WTC11 (cell line): ENCODE data around the gene IRF2BPL. TPM values are rescaled to one million over a fixed set of nuclear protein-coding genes. Genes with fewer than 3 reads are reported as not detected.

ENCODE experiments used
- CREB1 ChIP-seq: sonication (generic); formaldehyde crosslinking; IDR thresholded peaks from 2 replicates; pipeline ENCODE4 v1.8.0; 2023; ENCODE audit warnings: mild to moderate bottlenecking, missing genetic modification reagents
- CREM ChIP-seq: sonication (generic); formaldehyde crosslinking; IDR thresholded peaks from 2 replicates; pipeline ENCODE4 v1.8.1; 2022; ENCODE audit warnings: mild to moderate bottlenecking, missing genetic modification reagents, moderate library complexity
- EMX1 ChIP-seq: fragments of 250-450 bp; sonication (Bioruptor Pico); IDR thresholded peaks from 2 replicates; pipeline ENCODE4 v1.8.0; 2021; ENCODE audit warnings: mild to moderate bottlenecking
- FOXP1 ChIP-seq: sonication (generic); formaldehyde crosslinking; IDR thresholded peaks from 2 replicates; pipeline ENCODE4 v1.8.0; 2022; ENCODE audit warnings: missing genetic modification reagents, mild to moderate bottlenecking, moderate library complexity, borderline replicate concordance
- HMGA2 ChIP-seq: fragments of 250-450 bp; sonication (Bioruptor Pico); IDR thresholded peaks from 2 replicates; pipeline ENCODE4 v1.4.0; 2021; ENCODE audit warnings: mild to moderate bottlenecking, moderate library complexity
- IRF2 ChIP-seq: sonication (generic); formaldehyde crosslinking; IDR thresholded peaks from 2 replicates; pipeline ENCODE4 v1.8.0; 2022; ENCODE audit warnings: low read depth, missing genetic modification reagents, borderline replicate concordance
- JAZF1 ChIP-seq: fragments of 250-450 bp; sonication (Bioruptor Pico); IDR thresholded peaks from 2 replicates; pipeline ENCODE4 v1.9.0; 2021; ENCODE audit warnings: moderate library complexity, mild to moderate bottlenecking, inconsistent platforms
- JUN ChIP-seq: sonication (generic); formaldehyde crosslinking; IDR thresholded peaks from 2 replicates; pipeline ENCODE4 v1.8.0; 2023; ENCODE audit warnings: mild to moderate bottlenecking, missing genetic modification reagents
- MXD4 ChIP-seq: fragments of 250-450 bp; sonication (Bioruptor Pico); IDR thresholded peaks from 2 replicates; pipeline ENCODE4 v1.8.0; 2021; ENCODE audit warnings: mild to moderate bottlenecking, moderate library complexity, borderline replicate concordance
- NFATC4 ChIP-seq: fragments of 250-450 bp; sonication (Bioruptor Pico); IDR thresholded peaks from 2 replicates; pipeline ENCODE4 v1.9.0; 2021; ENCODE audit warnings: mild to moderate bottlenecking
- NFYB ChIP-seq: sonication (generic); formaldehyde crosslinking; conservative IDR thresholded peaks from 2 replicates; pipeline ENCODE4 v1.8.0; 2022; ENCODE audit warnings: low read depth, missing genetic modification reagents
- NR2C2 ChIP-seq: sonication (generic); formaldehyde crosslinking; IDR thresholded peaks from 2 replicates; pipeline ENCODE4 v1.8.0; 2022; ENCODE audit warnings: mild to moderate bottlenecking, missing genetic modification reagents
- NR3C1 ChIP-seq: sonication (generic); formaldehyde crosslinking; conservative IDR thresholded peaks from 2 replicates; pipeline ENCODE4 v1.8.1; 2023; ENCODE audit warnings: low read depth, mild to moderate bottlenecking, missing genetic modification reagents
- OVOL2 ChIP-seq: fragments of 250-450 bp; sonication (Bioruptor Pico); IDR thresholded peaks from 2 replicates; pipeline ENCODE4 v1.9.0; 2021; ENCODE audit warnings: mild to moderate bottlenecking, borderline replicate concordance
- TP53 ChIP-seq: sonication (generic); formaldehyde crosslinking; IDR thresholded peaks from 2 replicates; pipeline ENCODE4 v1.8.1; 2023; ENCODE audit warnings: mild to moderate bottlenecking, missing genetic modification reagents
- ZBTB21 ChIP-seq: sonication (generic); formaldehyde crosslinking; IDR thresholded peaks from 2 replicates; pipeline ENCODE4 v1.8.1; 2023; ENCODE audit warnings: mild to moderate bottlenecking, missing genetic modification reagents, borderline replicate concordance
- ZNF219 ChIP-seq: sonication (generic); formaldehyde crosslinking; IDR thresholded peaks from 2 replicates; pipeline ENCODE4 v1.8.0; 2023; ENCODE audit warnings: missing genetic modification reagents, mild to moderate bottlenecking, borderline replicate concordance
- ZNF396 ChIP-seq: fragments of 250-450 bp; sonication (Bioruptor Pico); IDR thresholded peaks from 2 replicates; pipeline ENCODE4 v1.8.0; 2021; ENCODE audit warnings: mild to moderate bottlenecking, moderate library complexity, borderline replicate concordance
- total RNA-seq: library from RNA; stranded (reverse); gene quantifications from 3 replicates; pipeline ENCODE4 v1.2.3, GENCODE V29; 2021
- TF ChIP-seq, protein P1 (sequence below): fragments of 250-450 bp; sonication (Bioruptor Pico); IDR thresholded peaks from 2 replicates; pipeline ENCODE4 v1.9.0; 2021; ENCODE audit warnings: mild to moderate bottlenecking
- TF ChIP-seq, protein P2 (sequence below): sonication (generic); formaldehyde crosslinking; conservative IDR thresholded peaks from 2 replicates; pipeline ENCODE4 v1.8.1; 2022; ENCODE audit warnings: mild to moderate bottlenecking, missing genetic modification reagents
- TF ChIP-seq, protein P3 (sequence below): sonication (generic); formaldehyde crosslinking; IDR thresholded peaks from 2 replicates; pipeline ENCODE4 v1.8.1; 2022; ENCODE audit warnings: mild to moderate bottlenecking, missing genetic modification reagents, moderate library complexity, borderline replicate concordance
- TF ChIP-seq, protein P4 (sequence below): sonication (generic); formaldehyde crosslinking; IDR thresholded peaks from 2 replicates; pipeline ENCODE4 v1.8.0; 2023; ENCODE audit warnings: mild to moderate bottlenecking, missing genetic modification reagents
- TF ChIP-seq, protein P5 (sequence below): fragments of 250-450 bp; sonication (Bioruptor Pico); IDR thresholded peaks from 2 replicates; pipeline ENCODE4 v2.1.2; 2022; ENCODE audit warnings: mild to moderate bottlenecking, moderate library complexity
- TF ChIP-seq, protein P6 (sequence below): fragments of 250-450 bp; sonication (Bioruptor Pico); conservative IDR thresholded peaks from 2 replicates; pipeline ENCODE4 v1.9.0; 2021; ENCODE audit warnings: mild to moderate bottlenecking
- TF ChIP-seq, protein P7 (sequence below): sonication (generic); formaldehyde crosslinking; IDR thresholded peaks from 2 replicates; pipeline ENCODE4 v1.8.1; 2023; ENCODE audit warnings: mild to moderate bottlenecking, moderate library complexity, missing genetic modification reagents
- TF ChIP-seq, protein P8 (sequence below): sonication (generic); formaldehyde crosslinking; IDR thresholded peaks from 2 replicates; pipeline ENCODE4 v1.8.1; 2022; ENCODE audit warnings: missing genetic modification reagents, borderline replicate concordance

Gene IRF2BPL
- total RNA-seq, 1 experiment from 2014 or later, result 126 TPM

DNA sequence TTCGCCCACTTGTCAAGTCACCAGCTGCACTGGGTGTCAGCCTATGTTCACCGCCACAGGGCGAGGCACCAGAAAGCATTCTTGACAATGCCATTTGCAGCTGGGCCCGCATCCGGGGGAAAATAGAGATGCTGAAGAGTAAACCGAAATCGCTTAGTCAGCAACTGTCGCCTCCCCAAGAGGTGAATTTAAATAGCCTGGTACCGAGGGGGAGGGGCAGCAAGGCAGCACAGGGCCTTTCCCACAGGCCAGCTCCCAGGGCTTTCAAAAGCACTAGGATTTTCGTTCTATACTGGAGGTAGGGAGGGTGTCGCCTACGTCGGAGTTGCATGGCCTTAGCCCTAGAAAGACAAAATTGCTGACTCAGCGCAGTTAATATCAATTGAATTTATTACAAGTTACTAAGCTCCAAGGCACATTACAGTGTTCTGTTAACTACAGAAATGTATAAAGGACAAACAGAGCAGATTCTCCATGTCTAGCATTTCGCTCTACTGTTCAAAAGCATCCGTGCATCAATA is 4.3 kb downstream of the IRF2BPL start (continued):
- TF ChIP-seq, protein P1, sequence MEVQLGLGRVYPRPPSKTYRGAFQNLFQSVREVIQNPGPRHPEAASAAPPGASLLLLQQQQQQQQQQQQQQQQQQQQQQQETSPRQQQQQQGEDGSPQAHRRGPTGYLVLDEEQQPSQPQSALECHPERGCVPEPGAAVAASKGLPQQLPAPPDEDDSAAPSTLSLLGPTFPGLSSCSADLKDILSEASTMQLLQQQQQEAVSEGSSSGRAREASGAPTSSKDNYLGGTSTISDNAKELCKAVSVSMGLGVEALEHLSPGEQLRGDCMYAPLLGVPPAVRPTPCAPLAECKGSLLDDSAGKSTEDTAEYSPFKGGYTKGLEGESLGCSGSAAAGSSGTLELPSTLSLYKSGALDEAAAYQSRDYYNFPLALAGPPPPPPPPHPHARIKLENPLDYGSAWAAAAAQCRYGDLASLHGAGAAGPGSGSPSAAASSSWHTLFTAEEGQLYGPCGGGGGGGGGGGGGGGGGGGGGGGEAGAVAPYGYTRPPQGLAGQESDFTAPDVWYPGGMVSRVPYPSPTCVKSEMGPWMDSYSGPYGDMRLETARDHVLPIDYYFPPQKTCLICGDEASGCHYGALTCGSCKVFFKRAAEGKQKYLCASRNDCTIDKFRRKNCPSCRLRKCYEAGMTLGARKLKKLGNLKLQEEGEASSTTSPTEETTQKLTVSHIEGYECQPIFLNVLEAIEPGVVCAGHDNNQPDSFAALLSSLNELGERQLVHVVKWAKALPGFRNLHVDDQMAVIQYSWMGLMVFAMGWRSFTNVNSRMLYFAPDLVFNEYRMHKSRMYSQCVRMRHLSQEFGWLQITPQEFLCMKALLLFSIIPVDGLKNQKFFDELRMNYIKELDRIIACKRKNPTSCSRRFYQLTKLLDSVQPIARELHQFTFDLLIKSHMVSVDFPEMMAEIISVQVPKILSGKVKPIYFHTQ (CRISPR knock-in tag), result no peak
- TF ChIP-seq HMGA2 (CRISPR knock-in tag) (no peak), TP53 (CRISPR knock-in tag) (no peak), NR2C2 (no peak), JAZF1 (CRISPR knock-in tag) (no peak), NFYB (CRISPR knock-in tag) (no peak), ZBTB21 (no peak), NFATC4 (CRISPR knock-in tag) (no peak), CREB1 (CRISPR knock-in tag) (no peak), FOXP1 (CRISPR knock-in tag) (no peak), ZNF396 (CRISPR knock-in tag) (no peak), NR3C1 (CRISPR knock-in tag) (no peak), OVOL2 (no peak), JUN (no peak), MXD4 (no peak), IRF2 (CRISPR knock-in tag) (no peak), ZNF219 (CRISPR knock-in tag) (no peak), CREM (no peak; the same call in 1 of the 2 replicates), EMX1 (no peak)
- TF ChIP-seq, protein P2, sequence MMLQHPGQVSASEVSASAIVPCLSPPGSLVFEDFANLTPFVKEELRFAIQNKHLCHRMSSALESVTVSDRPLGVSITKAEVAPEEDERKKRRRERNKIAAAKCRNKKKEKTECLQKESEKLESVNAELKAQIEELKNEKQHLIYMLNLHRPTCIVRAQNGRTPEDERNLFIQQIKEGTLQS (CRISPR knock-in tag), result no peak
- TF ChIP-seq, protein P3, sequence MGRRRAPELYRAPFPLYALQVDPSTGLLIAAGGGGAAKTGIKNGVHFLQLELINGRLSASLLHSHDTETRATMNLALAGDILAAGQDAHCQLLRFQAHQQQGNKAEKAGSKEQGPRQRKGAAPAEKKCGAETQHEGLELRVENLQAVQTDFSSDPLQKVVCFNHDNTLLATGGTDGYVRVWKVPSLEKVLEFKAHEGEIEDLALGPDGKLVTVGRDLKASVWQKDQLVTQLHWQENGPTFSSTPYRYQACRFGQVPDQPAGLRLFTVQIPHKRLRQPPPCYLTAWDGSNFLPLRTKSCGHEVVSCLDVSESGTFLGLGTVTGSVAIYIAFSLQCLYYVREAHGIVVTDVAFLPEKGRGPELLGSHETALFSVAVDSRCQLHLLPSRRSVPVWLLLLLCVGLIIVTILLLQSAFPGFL (CRISPR knock-in tag), result no peak
- TF ChIP-seq, protein P4, sequence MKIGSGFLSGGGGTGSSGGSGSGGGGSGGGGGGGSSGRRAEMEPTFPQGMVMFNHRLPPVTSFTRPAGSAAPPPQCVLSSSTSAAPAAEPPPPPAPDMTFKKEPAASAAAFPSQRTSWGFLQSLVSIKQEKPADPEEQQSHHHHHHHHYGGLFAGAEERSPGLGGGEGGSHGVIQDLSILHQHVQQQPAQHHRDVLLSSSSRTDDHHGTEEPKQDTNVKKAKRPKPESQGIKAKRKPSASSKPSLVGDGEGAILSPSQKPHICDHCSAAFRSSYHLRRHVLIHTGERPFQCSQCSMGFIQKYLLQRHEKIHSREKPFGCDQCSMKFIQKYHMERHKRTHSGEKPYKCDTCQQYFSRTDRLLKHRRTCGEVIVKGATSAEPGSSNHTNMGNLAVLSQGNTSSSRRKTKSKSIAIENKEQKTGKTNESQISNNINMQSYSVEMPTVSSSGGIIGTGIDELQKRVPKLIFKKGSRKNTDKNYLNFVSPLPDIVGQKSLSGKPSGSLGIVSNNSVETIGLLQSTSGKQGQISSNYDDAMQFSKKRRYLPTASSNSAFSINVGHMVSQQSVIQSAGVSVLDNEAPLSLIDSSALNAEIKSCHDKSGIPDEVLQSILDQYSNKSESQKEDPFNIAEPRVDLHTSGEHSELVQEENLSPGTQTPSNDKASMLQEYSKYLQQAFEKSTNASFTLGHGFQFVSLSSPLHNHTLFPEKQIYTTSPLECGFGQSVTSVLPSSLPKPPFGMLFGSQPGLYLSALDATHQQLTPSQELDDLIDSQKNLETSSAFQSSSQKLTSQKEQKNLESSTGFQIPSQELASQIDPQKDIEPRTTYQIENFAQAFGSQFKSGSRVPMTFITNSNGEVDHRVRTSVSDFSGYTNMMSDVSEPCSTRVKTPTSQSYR (CRISPR knock-in tag), result peak; percentile 95
- TF ChIP-seq, protein P5, sequence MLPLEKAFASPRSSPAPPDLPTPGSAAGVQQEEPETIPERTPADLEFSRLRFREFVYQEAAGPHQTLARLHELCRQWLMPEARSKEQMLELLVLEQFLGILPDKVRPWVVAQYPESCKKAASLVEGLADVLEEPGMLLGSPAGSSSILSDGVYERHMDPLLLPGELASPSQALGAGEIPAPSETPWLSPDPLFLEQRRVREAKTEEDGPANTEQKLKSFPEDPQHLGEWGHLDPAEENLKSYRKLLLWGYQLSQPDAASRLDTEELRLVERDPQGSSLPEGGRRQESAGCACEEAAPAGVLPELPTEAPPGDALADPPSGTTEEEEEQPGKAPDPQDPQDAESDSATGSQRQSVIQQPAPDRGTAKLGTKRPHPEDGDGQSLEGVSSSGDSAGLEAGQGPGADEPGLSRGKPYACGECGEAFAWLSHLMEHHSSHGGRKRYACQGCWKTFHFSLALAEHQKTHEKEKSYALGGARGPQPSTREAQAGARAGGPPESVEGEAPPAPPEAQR (CRISPR knock-in tag), result no peak
- TF ChIP-seq, protein P6, sequence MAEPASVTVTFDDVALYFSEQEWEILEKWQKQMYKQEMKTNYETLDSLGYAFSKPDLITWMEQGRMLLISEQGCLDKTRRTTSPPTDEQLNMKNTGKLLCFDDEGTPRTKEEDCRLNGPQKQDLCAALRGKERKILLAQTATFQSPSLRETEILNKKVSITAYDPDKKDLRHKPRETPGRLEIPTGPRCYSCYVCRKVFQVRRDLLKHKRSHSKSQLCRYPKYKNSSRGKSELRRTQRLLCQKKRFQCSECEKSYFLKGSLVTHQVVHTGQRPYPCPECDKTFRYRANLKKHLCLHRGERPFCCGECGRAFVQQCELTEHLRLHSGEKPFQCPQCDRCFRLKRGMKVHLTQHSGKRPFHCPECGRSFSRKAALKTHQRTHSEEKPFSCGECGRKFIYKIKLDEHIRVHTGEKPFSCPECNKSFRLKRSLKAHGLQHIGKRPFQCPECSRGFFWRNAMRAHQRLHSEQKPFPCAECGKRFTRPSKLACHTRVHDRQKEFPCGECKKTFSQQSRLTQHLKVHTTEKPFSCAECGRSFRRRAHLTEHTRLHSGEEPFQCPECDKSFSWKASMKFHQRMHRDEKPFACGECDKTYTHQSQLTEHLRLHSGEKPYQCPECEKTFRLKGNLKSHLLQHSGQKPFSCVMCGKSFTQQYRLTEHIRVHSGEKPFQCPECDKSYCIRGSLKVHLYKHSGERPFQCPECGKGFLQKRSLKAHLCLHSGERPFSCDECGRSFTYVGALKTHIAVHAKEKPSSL, result no peak
- TF ChIP-seq, protein P7, sequence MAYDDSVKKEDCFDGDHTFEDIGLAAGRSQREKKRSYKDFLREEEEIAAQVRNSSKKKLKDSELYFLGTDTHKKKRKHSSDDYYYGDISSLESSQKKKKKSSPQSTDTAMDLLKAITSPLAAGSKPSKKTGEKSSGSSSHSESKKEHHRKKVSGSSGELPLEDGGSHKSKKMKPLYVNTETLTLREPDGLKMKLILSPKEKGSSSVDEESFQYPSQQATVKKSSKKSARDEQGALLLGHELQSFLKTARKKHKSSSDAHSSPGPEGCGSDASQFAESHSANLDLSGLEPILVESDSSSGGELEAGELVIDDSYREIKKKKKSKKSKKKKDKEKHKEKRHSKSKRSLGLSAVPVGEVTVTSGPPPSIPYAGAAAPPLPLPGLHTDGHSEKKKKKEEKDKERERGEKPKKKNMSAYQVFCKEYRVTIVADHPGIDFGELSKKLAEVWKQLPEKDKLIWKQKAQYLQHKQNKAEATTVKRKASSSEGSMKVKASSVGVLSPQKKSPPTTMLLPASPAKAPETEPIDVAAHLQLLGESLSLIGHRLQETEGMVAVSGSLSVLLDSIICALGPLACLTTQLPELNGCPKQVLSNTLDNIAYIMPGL (CRISPR knock-in tag), result no peak
- TF ChIP-seq, protein P8, sequence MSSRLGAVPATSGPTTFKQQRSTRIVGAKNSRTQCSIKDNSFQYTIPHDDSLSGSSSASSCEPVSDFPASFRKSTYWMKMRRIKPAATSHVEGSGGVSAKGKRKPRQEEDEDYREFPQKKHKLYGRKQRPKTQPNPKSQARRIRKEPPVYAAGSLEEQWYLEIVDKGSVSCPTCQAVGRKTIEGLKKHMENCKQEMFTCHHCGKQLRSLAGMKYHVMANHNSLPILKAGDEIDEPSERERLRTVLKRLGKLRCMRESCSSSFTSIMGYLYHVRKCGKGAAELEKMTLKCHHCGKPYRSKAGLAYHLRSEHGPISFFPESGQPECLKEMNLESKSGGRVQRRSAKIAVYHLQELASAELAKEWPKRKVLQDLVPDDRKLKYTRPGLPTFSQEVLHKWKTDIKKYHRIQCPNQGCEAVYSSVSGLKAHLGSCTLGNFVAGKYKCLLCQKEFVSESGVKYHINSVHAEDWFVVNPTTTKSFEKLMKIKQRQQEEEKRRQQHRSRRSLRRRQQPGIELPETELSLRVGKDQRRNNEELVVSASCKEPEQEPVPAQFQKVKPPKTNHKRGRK, result no peak
